IPS-15b (cell line): ENCODE results near the gene OR51D1.

Source experiments
- H3K27me3 ChIP-seq: one replicate; pipeline ENCODE4 v1.6.1; 2013; ENCODE audit warnings: low read length; ENCODE audit not compliant: control insufficient read depth, insufficient read depth
- H3K36me3 ChIP-seq: one replicate; pipeline ENCODE4 v1.6.1; 2013; ENCODE audit warnings: low read length; ENCODE audit not compliant: control insufficient read depth, insufficient read depth
- H3K4me1 ChIP-seq: one replicate; pipeline ENCODE4 v1.6.1; 2013; ENCODE audit warnings: mild to moderate bottlenecking, low read length; ENCODE audit not compliant: control insufficient read depth, insufficient read depth
- H3K4me3 ChIP-seq: one replicate; pipeline ENCODE4 v1.5.1; 2013; ENCODE audit warnings: low read depth, low read length
- H3K9ac ChIP-seq: one replicate; pipeline ENCODE4 v1.6.1; 2013; ENCODE audit warnings: low read depth, mild to moderate bottlenecking, low read length
- H3K9me3 ChIP-seq: one replicate; pipeline ENCODE4 v1.6.1; 2013; ENCODE audit warnings: mild to moderate bottlenecking, low read length; ENCODE audit not compliant: control insufficient read depth, insufficient read depth

The OR51D1 gene

DNA sequence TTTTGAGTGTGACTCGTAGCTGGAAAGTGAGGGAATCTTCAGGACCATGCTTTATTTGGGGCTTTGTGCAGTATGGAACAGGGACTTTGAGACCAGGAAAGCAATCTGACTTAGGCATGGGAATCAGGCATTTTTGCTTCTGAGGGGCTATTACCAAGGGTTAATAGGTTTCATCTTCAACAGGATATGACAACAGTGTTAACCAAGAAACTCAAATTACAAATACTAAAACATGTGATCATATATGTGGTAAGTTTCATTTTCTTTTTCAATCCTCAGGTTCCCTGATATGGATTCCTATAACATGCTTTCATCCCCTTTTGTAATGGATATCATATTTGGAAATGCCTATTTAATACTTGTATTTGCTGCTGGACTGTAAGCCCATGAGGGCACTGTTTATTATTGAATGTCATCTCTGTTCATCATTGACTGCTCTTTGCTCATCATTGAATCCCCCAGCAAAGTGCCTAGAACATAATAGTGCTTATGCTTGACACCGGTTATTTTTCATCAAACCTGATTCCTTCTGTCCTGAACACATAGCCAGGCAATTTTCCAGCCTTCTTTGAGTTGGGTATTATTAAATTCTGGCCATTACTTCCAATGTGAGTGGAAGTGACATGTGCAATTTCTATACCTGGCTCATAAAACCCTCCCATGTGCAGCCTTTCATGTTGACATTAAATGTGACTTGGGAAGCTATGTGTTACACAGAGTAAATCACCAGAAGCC is 17.5 kb downstream of the OR51D1 start:
- Histone ChIP-seq H3K27me3 (no peaks in the 10 kb centered on the region), H3K36me3 (no peaks in the 10 kb centered on the region), H3K4me1 (no peaks in the 10 kb centered on the region), H3K4me3 (no peak overlapping the region), H3K9ac (no peak overlapping the region), H3K9me3 (no peaks in the 10 kb centered on the region)

DNA sequence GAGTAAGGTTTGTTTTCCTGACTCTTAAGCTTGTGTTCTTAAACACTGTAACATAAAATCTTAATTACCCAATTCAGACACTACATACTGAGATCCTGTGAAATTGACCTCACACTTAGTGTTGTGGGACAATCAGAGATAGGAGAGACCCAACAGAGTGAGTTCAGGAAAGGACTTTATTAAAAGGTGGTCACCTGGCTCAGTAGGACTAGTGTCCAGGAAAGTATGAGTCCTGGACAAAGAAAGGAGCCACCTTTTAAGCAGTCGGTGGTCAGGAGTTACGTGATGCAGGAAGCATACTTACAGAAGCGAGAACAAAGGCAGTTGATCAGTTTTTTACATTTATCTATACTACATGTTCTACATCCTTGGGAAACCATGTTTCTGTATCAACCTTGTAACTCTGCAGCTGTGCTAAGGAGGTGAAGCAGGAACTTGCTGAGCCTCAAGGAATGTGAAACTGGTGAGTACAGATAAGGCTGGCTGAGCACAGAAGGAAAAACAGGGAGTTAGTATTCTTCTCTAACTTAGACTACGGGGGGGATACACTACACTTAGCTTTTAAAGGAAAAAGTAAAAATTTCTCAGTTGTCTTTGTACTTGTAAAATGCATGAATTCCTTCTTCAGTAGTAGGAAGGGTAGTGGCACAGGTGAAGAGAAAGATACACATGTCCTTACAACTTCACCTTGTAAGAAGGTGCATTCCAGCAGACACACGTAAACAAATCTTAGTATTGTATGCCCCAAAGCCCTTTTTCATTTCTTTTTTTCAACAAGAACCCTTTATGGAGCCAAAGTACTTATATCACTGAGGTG is 21.6 kb downstream of the OR51D1 start:
- Histone ChIP-seq H3K36me3 (no peaks in the 10 kb centered on the region), H3K4me1 (no peaks in the 10 kb centered on the region), H3K9ac (no peak overlapping the region), H3K4me3 (no peak overlapping the region), H3K9me3 (no peaks in the 10 kb centered on the region), H3K27me3 (no peaks in the 10 kb centered on the region)

DNA sequence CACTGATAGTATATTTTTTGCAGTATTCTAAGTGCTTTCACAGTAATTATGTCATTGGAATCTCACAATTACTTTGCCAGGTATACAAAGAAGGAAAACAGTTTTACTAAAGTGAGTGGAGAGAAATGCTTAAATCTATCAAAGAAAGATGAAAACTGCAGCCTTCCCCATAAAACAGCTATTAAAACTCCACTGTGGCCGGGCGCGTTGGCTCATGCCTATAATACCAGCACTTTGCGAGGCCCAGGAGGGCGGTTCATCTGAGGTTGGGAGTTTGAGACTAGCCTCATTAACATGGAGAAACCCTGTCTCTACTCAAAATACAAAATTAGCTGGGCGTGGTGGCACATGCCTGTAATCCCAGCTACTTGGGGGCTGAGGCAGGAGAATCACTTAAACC is 25.6 kb downstream of the OR51D1 start:
- Histone ChIP-seq H3K27me3 (no peaks in the 10 kb centered on the region), H3K36me3 (no peaks in the 10 kb centered on the region)

DNA sequence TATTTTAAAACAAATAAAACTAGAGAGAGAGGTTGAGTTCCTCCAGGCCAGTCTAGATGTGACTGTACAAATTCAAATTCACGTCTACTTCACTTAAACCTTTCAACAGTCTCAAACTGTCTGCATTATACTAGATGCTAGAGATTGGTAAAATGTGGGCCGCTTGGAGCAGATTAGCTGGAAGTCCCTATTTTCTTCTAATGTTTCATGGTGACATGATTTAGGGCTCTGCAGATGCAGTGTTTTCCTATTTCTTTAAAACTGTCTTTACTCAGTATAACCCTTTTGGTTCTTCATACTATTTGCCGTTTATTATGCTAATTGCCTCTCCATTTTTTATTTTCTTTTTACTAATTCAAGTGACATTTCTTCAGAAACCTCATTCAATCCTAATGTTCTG is 26.9 kb downstream of the OR51D1 start:
- Histone ChIP-seq H3K4me3 (no peak overlapping the region), H3K9me3 (no peaks in the 10 kb centered on the region), H3K27me3 (no peaks in the 10 kb centered on the region), H3K4me1 (no peaks in the 10 kb centered on the region), H3K36me3 (no peaks in the 10 kb centered on the region), H3K9ac (no peak overlapping the region)

More for the DNA sequence above, 25.6 kb downstream of the OR51D1 start:
- H3K4me1 ChIP-seq = no peaks in the 10 kb centered on the region
- no peaks in the 10 kb centered on the region for H3K9me3 ChIP-seq
- H3K4me3 ChIP-seq = no peak overlapping the region
- no peak overlapping the region for H3K9ac ChIP-seq

DNA sequence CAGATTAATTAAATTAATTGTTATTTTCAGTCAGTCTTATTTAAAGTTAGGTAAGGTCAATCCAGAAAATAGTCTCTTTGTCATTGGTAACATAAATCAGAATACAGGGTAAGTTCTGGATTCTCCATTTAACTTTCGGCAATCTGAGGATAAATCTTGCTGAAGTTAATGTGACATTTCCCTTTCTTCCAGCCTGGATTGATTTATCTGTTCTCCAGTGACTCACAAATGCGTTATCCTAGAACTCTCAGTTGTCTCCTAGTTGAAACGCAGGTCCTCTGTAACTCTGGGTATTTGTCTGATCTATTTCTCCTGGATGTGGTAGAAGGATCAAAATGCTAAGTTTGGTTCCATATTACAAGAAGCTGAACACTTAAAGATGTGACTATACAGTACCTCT is 27.5 kb downstream of the OR51D1 start:
- H3K4me3 ChIP-seq = no peak overlapping the region
- H3K36me3 ChIP-seq = no peaks in the 10 kb centered on the region
- H3K27me3 ChIP-seq = no peaks in the 10 kb centered on the region
- H3K9ac ChIP-seq = no peak overlapping the region
- no peaks in the 10 kb centered on the region for H3K9me3 ChIP-seq
- H3K4me1 ChIP-seq = no peaks in the 10 kb centered on the region

DNA sequence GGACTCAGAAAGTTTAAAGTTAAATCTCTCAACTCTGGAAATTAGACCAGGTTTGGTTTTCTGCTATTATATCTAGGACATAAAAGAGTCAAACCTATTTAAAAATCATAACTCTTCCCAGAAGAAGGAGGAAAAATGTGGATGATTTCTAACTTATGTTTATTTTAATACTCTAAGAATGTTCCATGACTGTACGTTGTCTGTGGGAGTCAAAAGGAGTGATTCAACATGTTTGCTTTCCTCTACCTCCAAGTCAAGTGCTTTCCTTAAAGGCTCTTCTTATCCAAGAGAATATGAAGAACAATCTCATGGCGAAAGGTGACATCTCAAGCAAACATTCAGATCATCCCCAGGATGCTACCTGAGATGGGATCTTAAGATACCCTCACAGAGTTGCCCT is 28.1 kb downstream of the OR51D1 start:
- no peak overlapping the region for H3K9ac ChIP-seq
- no peaks in the 10 kb centered on the region for H3K36me3 ChIP-seq
- no peaks in the 10 kb centered on the region for H3K27me3 ChIP-seq
- H3K9me3 ChIP-seq = no peaks in the 10 kb centered on the region
- no peaks in the 10 kb centered on the region for H3K4me1 ChIP-seq
- no peak overlapping the region for H3K4me3 ChIP-seq

DNA sequence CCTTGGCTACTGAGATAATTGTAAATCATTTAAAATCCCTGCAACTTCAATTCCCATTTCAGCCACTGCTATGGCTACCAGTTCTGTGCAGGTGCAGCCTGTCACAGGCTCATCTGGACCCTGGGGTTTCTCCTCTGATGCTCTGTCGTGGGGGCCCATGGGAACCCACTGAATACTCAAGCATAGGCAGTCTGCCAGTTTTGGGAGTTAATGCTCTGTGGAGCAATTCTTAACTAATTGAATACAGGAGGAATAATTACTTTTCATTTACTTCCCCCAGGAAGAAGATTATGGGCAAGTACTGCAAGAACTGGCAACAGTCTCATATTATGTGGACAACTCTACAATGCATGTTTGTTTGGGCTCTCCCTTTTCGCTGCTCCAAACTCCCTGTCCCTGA is 34.5 kb downstream of the OR51D1 start:
- Histone ChIP-seq H3K9ac (no peak overlapping the region), H3K36me3 (no peaks in the 10 kb centered on the region), H3K4me3 (no peak overlapping the region), H3K9me3 (no peaks in the 10 kb centered on the region), H3K27me3 (no peaks in the 10 kb centered on the region), H3K4me1 (no peaks in the 10 kb centered on the region)

DNA sequence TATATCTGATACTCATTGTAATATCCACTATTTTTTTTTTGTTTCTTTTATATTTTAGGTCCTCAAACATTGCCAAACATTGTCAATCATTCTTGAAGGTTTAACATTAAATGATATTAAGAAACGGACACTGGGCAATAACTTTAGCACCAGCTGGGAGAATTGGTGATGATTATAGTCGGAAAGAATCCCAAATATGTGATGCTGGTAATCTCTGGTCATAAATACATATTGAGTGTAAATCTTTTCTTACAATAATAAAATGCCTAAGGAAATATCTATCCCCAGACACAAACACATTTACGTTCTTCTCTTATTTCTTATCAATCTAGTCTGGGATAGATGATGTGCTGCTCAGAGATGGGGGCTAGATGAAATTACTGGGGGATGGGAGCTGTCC is 35.2 kb downstream of the OR51D1 start:
- no peak overlapping the region for H3K9ac ChIP-seq
- H3K27me3 ChIP-seq = no peaks in the 10 kb centered on the region
- no peaks in the 10 kb centered on the region for H3K4me1 ChIP-seq
- no peaks in the 10 kb centered on the region for H3K9me3 ChIP-seq
- H3K4me3 ChIP-seq = no peak overlapping the region
- no peaks in the 10 kb centered on the region for H3K36me3 ChIP-seq

DNA sequence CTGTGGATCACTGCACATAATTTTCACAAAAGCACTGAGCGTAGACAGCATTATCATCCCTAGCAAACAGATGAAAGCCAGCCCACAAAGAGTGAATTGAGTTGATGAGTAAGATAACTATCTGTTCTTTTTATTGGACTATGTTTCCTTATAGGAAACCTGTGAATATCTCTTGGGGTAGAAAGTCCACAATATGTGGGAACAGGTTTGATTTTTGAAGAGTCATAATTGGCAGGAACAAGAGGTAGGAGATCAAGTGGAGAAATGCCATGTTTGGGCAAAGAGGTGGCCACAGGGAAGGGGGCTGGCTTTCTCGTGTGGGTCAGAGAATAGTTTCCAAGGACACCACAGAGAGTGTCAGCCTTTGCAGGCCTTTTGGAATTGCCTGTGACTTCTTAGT is 36.5 kb downstream of the OR51D1 start:
- H3K27me3 ChIP-seq = no peaks in the 10 kb centered on the region
- H3K4me3 ChIP-seq = no peak overlapping the region

DNA sequence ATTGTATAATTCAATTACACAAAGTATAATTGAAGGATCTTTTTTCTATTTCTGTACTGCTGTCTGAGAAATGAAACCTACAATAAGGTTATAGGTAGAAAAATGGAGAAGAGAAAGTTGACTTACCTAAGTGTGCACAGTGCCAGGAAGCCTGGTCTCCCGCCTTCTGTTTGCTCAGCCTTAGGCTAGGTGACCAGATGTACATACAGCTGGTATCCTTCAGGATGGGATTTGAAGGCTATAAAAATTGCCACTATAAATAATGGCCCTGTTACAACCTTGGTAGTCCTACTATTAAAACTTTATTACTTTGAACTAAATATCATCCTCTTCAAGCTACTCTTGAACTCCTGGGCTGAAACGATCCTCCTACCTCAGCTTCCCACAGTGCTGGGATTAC is 40.7 kb downstream of the OR51D1 start:
- Histone ChIP-seq H3K4me3 (no peak overlapping the region), H3K9ac (no peak overlapping the region), H3K9me3 (no peaks in the 10 kb centered on the region), H3K36me3 (no peaks in the 10 kb centered on the region), H3K4me1 (no peaks in the 10 kb centered on the region), H3K27me3 (no peaks in the 10 kb centered on the region)

More for the DNA sequence above, 36.5 kb downstream of the OR51D1 start:
- H3K4me1 ChIP-seq = no peaks in the 10 kb centered on the region
- no peaks in the 10 kb centered on the region for H3K36me3 ChIP-seq
- H3K9me3 ChIP-seq = no peaks in the 10 kb centered on the region
- no peak overlapping the region for H3K9ac ChIP-seq

DNA sequence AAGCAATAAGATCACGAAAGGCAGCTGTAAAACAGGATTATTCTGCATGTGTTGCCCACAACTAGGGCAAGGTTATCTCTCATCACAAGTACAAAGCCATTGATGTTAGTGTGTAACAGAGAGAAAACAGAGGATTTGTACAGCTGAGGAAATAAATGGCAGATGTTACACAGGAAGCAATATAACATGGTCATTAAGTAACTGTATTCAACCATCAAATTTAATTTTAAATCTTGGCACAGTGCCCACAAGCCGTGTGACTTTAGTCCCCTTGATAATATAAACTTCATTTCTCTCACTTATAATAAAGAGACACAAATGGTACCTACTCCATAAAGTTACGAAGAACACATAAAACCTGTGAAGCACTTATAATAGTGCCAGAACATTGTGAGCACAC is 43.1 kb downstream of the OR51D1 start:
- no peaks in the 10 kb centered on the region for H3K4me1 ChIP-seq
- H3K4me3 ChIP-seq = no peak overlapping the region
- H3K9me3 ChIP-seq = no peaks in the 10 kb centered on the region
- H3K27me3 ChIP-seq = no peaks in the 10 kb centered on the region
- no peaks in the 10 kb centered on the region for H3K36me3 ChIP-seq
- H3K9ac ChIP-seq = no peak overlapping the region
